ENCODE data around the gene HIBADH.

HIBADH gene

GRCh38 chr7:27662490-27663205, at the start of gene HIBADH:
HIBADH (minus strand) TSS chr7:27662883; CDS start chr7:27662788, 95 bp downstream.
- peak; percentile 98 for DNase-seq

GRCh38 chr7:27712217-27712616, 49.5 kb upstream of the HIBADH start:
- DNase-seq: no peak

- DNase-seq: no peak
Measured at GRCh38 chr7:27709137-27710075, 46.7 kb upstream of the HIBADH start.

GRCh38 chr7:27708485-27708884, 45.8 kb upstream of the HIBADH start:
- DNase-seq: no peak

- DNase-seq: no peak
Measured at GRCh38 chr7:27705200-27705594, 42.5 kb upstream of the HIBADH start.

GRCh38 chr7:27704422-27705199, 41.9 kb upstream of the HIBADH start:
- DNase-seq: no peak

GRCh38 chr7:27703181-27703580, 40.5 kb upstream of the HIBADH start:
- no peak for DNase-seq

GRCh38 chr7:27700501-27700900, 37.8 kb upstream of the HIBADH start:
- no peak for DNase-seq

- no peak for DNase-seq
Measured at GRCh38 chr7:27699751-27700150, 37.1 kb upstream of the HIBADH start.

GRCh38 chr7:27697861-27698430, 35.3 kb upstream of the HIBADH start:
- no peak for DNase-seq

GRCh38 chr7:27695096-27695495, 32.4 kb upstream of the HIBADH start:
- no peak for DNase-seq

- no peak for DNase-seq
Measured at GRCh38 chr7:27693794-27694193, 31.1 kb upstream of the HIBADH start.

GRCh38 chr7:27690649-27691048, 28.0 kb upstream of the HIBADH start:
- no peak for DNase-seq

- DNase-seq: no peak
Measured at GRCh38 chr7:27689591-27690164, 27.0 kb upstream of the HIBADH start.

- no peak for DNase-seq
Measured at GRCh38 chr7:27689150-27689549, 26.5 kb upstream of the HIBADH start.

- DNase-seq: no peak
Measured at GRCh38 chr7:27688646-27689045, 26.0 kb upstream of the HIBADH start.

GRCh38 chr7:27688056-27688455, 25.4 kb upstream of the HIBADH start:
- no peak for DNase-seq

GRCh38 chr7:27686315-27686714, 23.6 kb upstream of the HIBADH start:
- no peak for DNase-seq

GRCh38 chr7:27685893-27686292, 23.2 kb upstream of the HIBADH start:
- no peak for DNase-seq

GRCh38 chr7:27685209-27685608, 22.5 kb upstream of the HIBADH start:
- no peak for DNase-seq

- no peak for DNase-seq
Measured at GRCh38 chr7:27684491-27684890, 21.8 kb upstream of the HIBADH start.

- no peak for DNase-seq
Measured at GRCh38 chr7:27680610-27681009, 17.9 kb upstream of the HIBADH start.

Data from cortex of kidney (tissue), 1 donor.